ENCODE results near the gene SETX. TPM values are rescaled to one million over a fixed set of nuclear protein-coding genes. Genes with fewer than 3 reads are reported as not detected.
"Not testable (repeated sequence)": the region's sequence is repeated elsewhere in the genome, so short reads cannot be mapped to it uniquely, and the experiment has no call there.

SETX gene
- total RNA-seq, 1 donor from 2014 or later: 49.7 TPM

DNA sequence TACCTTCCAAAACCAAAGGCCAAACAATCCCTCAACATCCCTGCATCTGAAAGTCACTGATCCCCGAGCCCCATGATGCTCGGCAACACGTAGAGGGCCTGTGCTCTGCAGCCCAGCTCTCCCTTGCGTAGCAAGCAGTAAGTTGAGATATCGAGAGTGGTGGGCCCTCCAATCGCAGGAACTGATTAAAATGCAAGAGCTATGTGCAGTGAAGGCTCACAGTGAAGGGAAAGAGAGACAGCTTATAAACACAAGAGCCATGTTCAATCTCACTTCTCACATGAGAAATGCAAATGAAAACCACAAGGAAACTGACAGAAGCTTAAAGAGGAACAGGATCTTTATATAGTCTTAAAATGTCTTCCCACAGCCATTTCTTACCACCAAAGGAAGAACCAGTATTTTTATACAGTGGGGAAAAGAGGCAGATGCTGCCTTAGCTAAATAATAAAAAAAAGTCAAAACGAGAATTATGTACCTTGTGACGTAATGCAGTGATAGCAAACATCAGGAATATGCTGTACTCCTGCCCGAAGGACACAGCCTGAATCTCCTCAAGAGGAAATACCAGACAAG, 27.3 kb upstream of the SETX start:
- Mint-ChIP-seq H3K9me3 (no peaks in the 10 kb centered on the region), H3K27me3 (ENCODE audit: insufficient read depth, low read depth) (peaks cover 3% of the 10 kb centered on the region), H3K4me1 (no peaks in the 10 kb centered on the region), H3K36me3 (peaks cover 19% of the 10 kb centered on the region), H3K4me3 (no peak overlapping the region), H3K27ac (no peak overlapping the region)
- Histone ChIP-seq H3F3A (ENCODE audit: low read depth) (peaks cover 17% of the 10 kb centered on the region), H3K9me3 (ENCODE audit: low read depth) (no peaks in the 10 kb centered on the region), H3K79me2 (ENCODE audit: low read depth) (no peaks in the 10 kb centered on the region), H3K27me3 (no peaks in the 10 kb centered on the region), H2AFZ (replicated peaks) (no peak overlapping the region), H3K4me3 (no peak overlapping the region), H3K4me1 (no peaks in the 10 kb centered on the region), H3K27ac (no peak overlapping the region), H4K20me1 (ENCODE audit: low read depth) (no peaks in the 10 kb centered on the region), H3K4me2 (no peak overlapping the region), H3K36me3 (no peaks in the 10 kb centered on the region), H3K9ac (no peak overlapping the region)
- TF ChIP-seq EZH2 (IDR thresholded peaks at IDR 0.05) (no peak), CTCF (IDR thresholded peaks at IDR 0.05) (no peak), EZH2phosphoT487 (IDR thresholded peaks at IDR 0.05) (no peak)
- no peak for DNase-seq (ENCODE audit: low spot score)

DNA sequence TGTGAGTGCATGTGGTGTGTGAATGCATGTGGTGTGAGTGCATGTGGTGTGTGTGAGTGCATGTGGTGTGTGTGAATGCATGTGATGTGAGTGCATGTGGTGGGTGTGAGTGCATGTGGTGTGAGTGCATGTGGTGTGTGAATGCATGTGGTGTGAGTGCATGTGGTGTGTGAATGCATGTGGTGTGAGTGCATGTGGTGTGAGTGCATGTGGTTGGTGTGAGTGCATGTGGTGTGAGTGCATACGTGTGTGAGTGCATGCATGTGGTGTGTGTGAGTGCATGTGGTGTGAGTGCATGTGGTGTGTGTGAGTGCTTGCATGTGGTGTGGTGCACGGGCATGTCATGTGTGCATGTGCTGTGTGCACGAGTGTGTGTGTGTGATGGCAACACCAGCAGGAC, 23.6 kb upstream of the SETX start:
- H3K27ac Mint-ChIP-seq; H3K4me1 Mint-ChIP-seq; H3K27me3 ChIP-seq; H4K20me1 ChIP-seq (ENCODE audit: low read depth); H3K9me3 ChIP-seq (ENCODE audit: low read depth); H3K4me1 ChIP-seq; DNase-seq (ENCODE audit: low spot score); H3K4me3 ChIP-seq; H2AFZ ChIP-seq (replicated peaks); H3K79me2 ChIP-seq (ENCODE audit: low read depth); H3K27me3 Mint-ChIP-seq (ENCODE audit: insufficient read depth, low read depth); H3K36me3 ChIP-seq; H3K4me3 Mint-ChIP-seq; H3K9ac ChIP-seq; H3K4me2 ChIP-seq; H3K27ac ChIP-seq; H3K9me3 Mint-ChIP-seq: not testable (repeated sequence)
- H3K36me3 Mint-ChIP-seq: peaks cover 19% of the 10 kb centered on the region
- peaks cover 21% of the 10 kb centered on the region for H3F3A ChIP-seq (ENCODE audit: low read depth)

- H3K36me3 ChIP-seq; H3K9ac ChIP-seq; H3K27me3 ChIP-seq; H3K27ac Mint-ChIP-seq; H3K4me3 ChIP-seq; H3K79me2 ChIP-seq (ENCODE audit: low read depth); H4K20me1 ChIP-seq (ENCODE audit: low read depth); H3K4me3 Mint-ChIP-seq; H3K27me3 Mint-ChIP-seq (ENCODE audit: insufficient read depth, low read depth); H3K4me2 ChIP-seq; H2AFZ ChIP-seq (replicated peaks); H3K27ac ChIP-seq; H3K4me1 Mint-ChIP-seq; H3K4me1 ChIP-seq; H3K9me3 Mint-ChIP-seq; DNase-seq (ENCODE audit: low spot score); H3K9me3 ChIP-seq (ENCODE audit: low read depth): not testable (repeated sequence)
- H3K36me3 Mint-ChIP-seq: peaks cover 15% of the 10 kb centered on the region
- peaks cover 21% of the 10 kb centered on the region for H3F3A ChIP-seq (ENCODE audit: low read depth)
These were observed 23.0 kb upstream of the SETX start for GRCh38 chr9:132377769-132378168.

- H3K4me3 ChIP-seq: no peak overlapping the region
- H3K9ac ChIP-seq: no peak overlapping the region
- H4K20me1 ChIP-seq (ENCODE audit: low read depth): no peaks in the 10 kb centered on the region
- no peaks in the 10 kb centered on the region for H3K9me3 ChIP-seq (ENCODE audit: low read depth)
- H2AFZ ChIP-seq (replicated peaks): no peak overlapping the region
- H3K4me1 ChIP-seq: no peaks in the 10 kb centered on the region
- no peak for DNase-seq (ENCODE audit: low spot score)
- H3K27ac ChIP-seq: no peak overlapping the region
- H3K36me3 ChIP-seq: no peaks in the 10 kb centered on the region
- H3K27ac Mint-ChIP-seq: peak overlapping the region; percentile 39
- no peaks in the 10 kb centered on the region for H3K27me3 ChIP-seq
- peaks cover 6% of the 10 kb centered on the region for H3K36me3 Mint-ChIP-seq
- H3K4me3 Mint-ChIP-seq: peak overlapping the region; percentile 25
- H3K9me3 Mint-ChIP-seq: no peaks in the 10 kb centered on the region
- no peaks in the 10 kb centered on the region for H3K27me3 Mint-ChIP-seq (ENCODE audit: insufficient read depth, low read depth)
- H3K4me2 ChIP-seq: no peak overlapping the region
- no peaks in the 10 kb centered on the region for H3K79me2 ChIP-seq (ENCODE audit: low read depth)
- peaks cover 6% of the 10 kb centered on the region for H3K4me1 Mint-ChIP-seq
- H3F3A ChIP-seq (ENCODE audit: low read depth): peaks cover 5% of the 10 kb centered on the region
- no peak for TF ChIP-seq EZH2 (IDR thresholded peaks at IDR 0.05)
- TF ChIP-seq CTCF (IDR thresholded peaks at IDR 0.05): no peak
- no peak for TF ChIP-seq EZH2phosphoT487 (IDR thresholded peaks at IDR 0.05)
These were observed 17.6 kb upstream of the SETX start for GRCh38 chr9:132372177-132373095.
